HEK293 (cell line): ENCODE measurements around the gene DUSP22.

Experiments used
- BCL11A ChIP-seq: fragments of 450-650 bp; formaldehyde crosslinking; IDR thresholded peaks from 2 replicates; pipeline ENCODE4 v1.5.1; 2016; ENCODE audit warnings: low read depth, missing biosample characterization, missing genetic modification characterization
- CTCF ChIP-seq: fragments of 450-650 bp; formaldehyde crosslinking; IDR thresholded peaks from 2 replicates; pipeline ENCODE4 v1.5.1; 2016; ENCODE audit warnings: missing biosample characterization, missing genetic modification characterization
- RBAK ChIP-seq: fragments of 450-650 bp; formaldehyde crosslinking; IDR thresholded peaks from 2 replicates; pipeline ENCODE4 v1.5.1; 2016; ENCODE audit warnings: missing biosample characterization, missing genetic modification characterization
- YY1 ChIP-seq: fragments of 450-650 bp; formaldehyde crosslinking; IDR thresholded peaks from 2 replicates; pipeline ENCODE4 v1.5.1; 2018; ENCODE audit warnings: missing biosample characterization, missing genetic modification characterization
- ZNF202 ChIP-seq: fragments of 450-650 bp; formaldehyde crosslinking; IDR thresholded peaks from 2 replicates; pipeline ENCODE4 v1.5.1; 2016; ENCODE audit warnings: missing biosample characterization, missing genetic modification characterization, borderline replicate concordance
- ZNF274 ChIP-seq, 2 experiments: fragments of 200-500 bp in 1 of 2; fragments of 450-650 bp in 1 of 2; sonication (Bioruptor generic) in 1 of 2; formaldehyde crosslinking in 1 of 2; IDR thresholded peaks; 2 replicates each; pipeline versions ENCODE4 v1.5.1 to v1.6.1; 2014 to 2016; ENCODE audit warnings: borderline replicate concordance in 1 of 2, inconsistent platforms in 1 of 2, low read length in 1 of 2, missing biosample characterization in 1 of 2, missing genetic modification characterization in 1 of 2
- ZNF558 ChIP-seq: fragments of 450-650 bp; formaldehyde crosslinking; IDR thresholded peaks from 2 replicates; pipeline ENCODE4 v1.5.1; 2016; ENCODE audit warnings: missing biosample characterization, missing genetic modification characterization
- ZNF629 ChIP-seq: fragments of 450-650 bp; formaldehyde crosslinking; IDR thresholded peaks from 2 replicates; pipeline ENCODE4 v1.5.1; 2017; ENCODE audit warnings: missing biosample characterization, missing genetic modification characterization
- ZNF707 ChIP-seq: fragments of 450-650 bp; formaldehyde crosslinking; IDR thresholded peaks from 2 replicates; pipeline ENCODE4 v1.5.1; 2016; ENCODE audit warnings: missing biosample characterization, missing genetic modification characterization

DNA sequence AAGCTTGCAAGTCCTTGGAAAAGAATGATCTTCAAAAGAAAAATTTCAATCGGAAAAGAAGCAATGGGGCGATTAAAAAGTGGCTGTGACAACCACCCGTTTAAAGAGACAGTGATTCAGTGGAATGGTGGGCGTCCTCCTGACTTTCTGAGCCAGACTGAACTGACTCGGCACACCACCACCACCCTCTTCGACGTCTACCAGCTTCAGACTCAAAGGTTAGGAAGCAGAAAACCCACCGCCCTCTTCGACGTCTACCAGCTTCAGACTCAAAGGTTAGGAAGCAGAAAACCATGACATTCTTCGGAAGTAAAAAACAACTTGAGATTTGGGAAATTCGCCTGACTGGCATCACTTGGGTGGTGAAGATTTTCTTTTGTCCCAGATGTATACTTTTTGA, 71.0 kb downstream of the DUSP22 start:
- no peak for TF ChIP-seq CTCF (tag by site-specific recombination)
- TF ChIP-seq ZNF558 (tag by site-specific recombination): no peak
- TF ChIP-seq YY1: no peak
- TF ChIP-seq ZNF629: no peak
- no peak for TF ChIP-seq ZNF274 (IDR thresholded peaks at IDR 0.05; ENCODE audit: low read length)
- TF ChIP-seq ZNF274 (tag by site-specific recombination; IDR thresholded peaks at IDR 0.05; ENCODE audit: borderline replicate concordance): no peak
- TF ChIP-seq BCL11A (tag by site-specific recombination): no peak
- no peak for TF ChIP-seq RBAK (tag by site-specific recombination)
- TF ChIP-seq ZNF707 (tag by site-specific recombination): no peak
- TF ChIP-seq ZNF202 (tag by site-specific recombination): no peak
